ENCODE results near the gene DSCAML1. TPM values are rescaled to one million over a fixed set of nuclear protein-coding genes. Genes with fewer than 3 reads are reported as not detected.

DSCAML1 gene
- total and polyA plus RNA-seq, 7 experiments from 2014 or later: 0.17 to 1.3 (median 0.60) TPM; not detected in 2

- H3K27me3 Mint-ChIP-seq: peaks cover 0 to 8% (median 0%) of the 10 kb centered on the region in 5 donors
- Histone ChIP-seq H3K4me3 (ENCODE audit: low read length) (no peak overlapping the region), H3K4me1 (ENCODE audit: control insufficient read depth in 2 of 2, insufficient read depth in 2 of 2, low read length in 2 of 2) (no peaks in the 10 kb centered on the region), H3K9me3 (ENCODE audit: control insufficient read depth in 2 of 3, low read length in 3 of 3) (no peaks in the 10 kb centered on the region), H3K27ac (ENCODE audit: low read depth, low read length) (no peak overlapping the region), H3K27me3 (ENCODE audit: control insufficient read depth in 2 of 2, insufficient read depth in 2 of 2, low read length in 2 of 2) (no peaks in the 10 kb centered on the region), H3K36me3 (ENCODE audit: control insufficient read depth in 2 of 3, insufficient read depth in 3 of 3, low read length in 3 of 3) (no peaks in the 10 kb centered on the region)
- ChIA-PET POLR2A (no interaction called here), CTCF (no interaction called here)
- no peaks in the 10 kb centered on the region for H3K9me3 Mint-ChIP-seq
- H3K4me1 Mint-ChIP-seq: no peaks in the 10 kb centered on the region
- H3K36me3 Mint-ChIP-seq: no peaks in the 10 kb centered on the region
- ATAC-seq: no peak
- no peak overlapping the region for H3K27ac Mint-ChIP-seq
- intact Hi-C loops (cut with micrococcal nuclease): no loop called here
- no peak for DNase-seq
- H3K4me3 Mint-ChIP-seq: no peak overlapping the region
Measured at GRCh38 chr11:117663821-117664220, 133.2 kb downstream of the DSCAML1 start.

GRCh38 chr11:117663414-117663813 lies 133.6 kb downstream of the DSCAML1 start:
- Histone ChIP-seq H3K9me3 (ENCODE audit: control insufficient read depth in 2 of 3, low read length in 3 of 3) (no peaks in the 10 kb centered on the region), H3K27ac (ENCODE audit: low read depth, low read length) (no peak overlapping the region), H3K27me3 (ENCODE audit: control insufficient read depth in 2 of 2, insufficient read depth in 2 of 2, low read length in 2 of 2) (no peaks in the 10 kb centered on the region), H3K4me3 (ENCODE audit: low read length) (no peak overlapping the region), H3K4me1 (ENCODE audit: control insufficient read depth in 2 of 2, insufficient read depth in 2 of 2, low read length in 2 of 2) (no peaks in the 10 kb centered on the region), H3K36me3 (ENCODE audit: control insufficient read depth in 2 of 3, insufficient read depth in 3 of 3, low read length in 3 of 3) (no peaks in the 10 kb centered on the region)
- CTCF ChIA-PET: no interaction called here
- intact Hi-C loops (cut with micrococcal nuclease): no loop called here
- DNase-seq (no peak), ATAC-seq (no peak)
- Mint-ChIP-seq H3K36me3 (no peaks in the 10 kb centered on the region), H3K27me3 (peaks cover 0 to 8% (median 0%) of the 10 kb centered on the region in 5 donors), H3K27ac (no peak overlapping the region), H3K4me1 (no peaks in the 10 kb centered on the region), H3K9me3 (no peaks in the 10 kb centered on the region), H3K4me3 (no peak overlapping the region)
- POLR2A ChIA-PET: no interaction called here

- no peak overlapping the region for H3K4me3 ChIP-seq (ENCODE audit: low read length)
- Mint-ChIP-seq H3K36me3 (no peaks in the 10 kb centered on the region), H3K27me3 (peaks cover 0 to 8% (median 0%) of the 10 kb centered on the region in 5 donors), H3K4me1 (no peaks in the 10 kb centered on the region), H3K4me3 (no peak overlapping the region), H3K9me3 (no peaks in the 10 kb centered on the region), H3K27ac (no peak overlapping the region)
- intact Hi-C loops (cut with micrococcal nuclease): no loop called here
- H3K27ac ChIP-seq (ENCODE audit: low read depth, low read length): no peak overlapping the region
- H3K27me3 ChIP-seq (ENCODE audit: control insufficient read depth in 2 of 2, insufficient read depth in 2 of 2, low read length in 2 of 2): no peaks in the 10 kb centered on the region
- no peaks in the 10 kb centered on the region for H3K4me1 ChIP-seq (ENCODE audit: control insufficient read depth in 2 of 2, insufficient read depth in 2 of 2, low read length in 2 of 2)
- H3K9me3 ChIP-seq (ENCODE audit: control insufficient read depth in 2 of 3, low read length in 3 of 3): no peaks in the 10 kb centered on the region
- ATAC-seq (no peak), DNase-seq (no peak)
- no peaks in the 10 kb centered on the region for H3K36me3 ChIP-seq (ENCODE audit: control insufficient read depth in 2 of 3, insufficient read depth in 3 of 3, low read length in 3 of 3)
- ChIA-PET CTCF (no interaction called here), POLR2A (no interaction called here)
Measured at GRCh38 chr11:117662671-117663269, 134.2 kb downstream of the DSCAML1 start.

GRCh38 chr11:117662255-117662654 lies 134.8 kb downstream of the DSCAML1 start:
- Mint-ChIP-seq H3K27ac (no peak overlapping the region), H3K4me3 (no peak overlapping the region), H3K36me3 (no peaks in the 10 kb centered on the region), H3K4me1 (no peaks in the 10 kb centered on the region), H3K27me3 (peaks cover 0 to 8% (median 0%) of the 10 kb centered on the region in 5 donors), H3K9me3 (no peaks in the 10 kb centered on the region)
- CTCF ChIA-PET: no interaction called here
- ATAC-seq (no peak), DNase-seq (no peak)
- POLR2A ChIA-PET: no interaction called here
- Histone ChIP-seq H3K4me1 (ENCODE audit: control insufficient read depth in 2 of 2, insufficient read depth in 2 of 2, low read length in 2 of 2) (no peaks in the 10 kb centered on the region), H3K4me3 (ENCODE audit: low read length) (no peak overlapping the region), H3K27me3 (ENCODE audit: control insufficient read depth in 2 of 2, insufficient read depth in 2 of 2, low read length in 2 of 2) (no peaks in the 10 kb centered on the region), H3K36me3 (ENCODE audit: control insufficient read depth in 2 of 3, insufficient read depth in 3 of 3, low read length in 3 of 3) (no peaks in the 10 kb centered on the region), H3K27ac (ENCODE audit: low read depth, low read length) (no peak overlapping the region), H3K9me3 (ENCODE audit: control insufficient read depth in 2 of 3, low read length in 3 of 3) (no peaks in the 10 kb centered on the region)
- intact Hi-C loops (cut with micrococcal nuclease): no loop called here

- H3K27me3 Mint-ChIP-seq: peaks cover 0 to 15% (median 3%) of the 10 kb centered on the region in 5 donors
- H3K9me3 Mint-ChIP-seq: no peaks in the 10 kb centered on the region
- H3K4me1 Mint-ChIP-seq: no peaks in the 10 kb centered on the region
- no peak overlapping the region for H3K27ac ChIP-seq (ENCODE audit: low read depth, low read length)
- no peaks in the 10 kb centered on the region for H3K9me3 ChIP-seq (ENCODE audit: control insufficient read depth in 2 of 3, low read length in 3 of 3)
- H3K4me3 Mint-ChIP-seq: no peak overlapping the region
- POLR2A ChIA-PET: no interaction called here
- no peak overlapping the region for H3K4me3 ChIP-seq (ENCODE audit: low read length)
- H3K36me3 Mint-ChIP-seq: no peaks in the 10 kb centered on the region
- no peaks in the 10 kb centered on the region for H3K4me1 ChIP-seq (ENCODE audit: control insufficient read depth in 2 of 2, insufficient read depth in 2 of 2, low read length in 2 of 2)
- intact Hi-C loops (cut with micrococcal nuclease): no loop called here
- ATAC-seq: no peak
- CTCF ChIA-PET: no interaction called here
- DNase-seq: no peak
- no peaks in the 10 kb centered on the region for H3K36me3 ChIP-seq (ENCODE audit: control insufficient read depth in 2 of 3, insufficient read depth in 3 of 3, low read length in 3 of 3)
- no peak overlapping the region for H3K27ac Mint-ChIP-seq
- H3K27me3 ChIP-seq (ENCODE audit: control insufficient read depth in 2 of 2, insufficient read depth in 2 of 2, low read length in 2 of 2): no peaks in the 10 kb centered on the region
Measured at GRCh38 chr11:117658809-117659208, 138.2 kb downstream of the DSCAML1 start.

GRCh38 chr11:117657794-117658193 lies 139.2 kb downstream of the DSCAML1 start:
- Histone ChIP-seq H3K4me3 (ENCODE audit: low read length) (no peak overlapping the region), H3K27ac (ENCODE audit: low read depth, low read length) (no peak overlapping the region), H3K4me1 (ENCODE audit: control insufficient read depth in 2 of 2, insufficient read depth in 2 of 2, low read length in 2 of 2) (no peaks in the 10 kb centered on the region), H3K36me3 (ENCODE audit: control insufficient read depth in 2 of 3, insufficient read depth in 3 of 3, low read length in 3 of 3) (no peaks in the 10 kb centered on the region), H3K27me3 (ENCODE audit: control insufficient read depth in 2 of 2, insufficient read depth in 2 of 2, low read length in 2 of 2) (no peaks in the 10 kb centered on the region), H3K9me3 (ENCODE audit: control insufficient read depth in 2 of 3, low read length in 3 of 3) (no peaks in the 10 kb centered on the region)
- DNase-seq: no peak
- H3K27me3 Mint-ChIP-seq: peaks cover 0 to 8% (median 5%) of the 10 kb centered on the region in 5 donors
- CTCF ChIA-PET: no interaction called here
- H3K4me1 Mint-ChIP-seq: no peaks in the 10 kb centered on the region
- H3K9me3 Mint-ChIP-seq: no peaks in the 10 kb centered on the region
- ATAC-seq: no peak
- H3K27ac Mint-ChIP-seq: no peak overlapping the region
- intact Hi-C loops (cut with micrococcal nuclease): no loop called here
- H3K4me3 Mint-ChIP-seq: no peak overlapping the region
- no peaks in the 10 kb centered on the region for H3K36me3 Mint-ChIP-seq
- POLR2A ChIA-PET: no interaction called here
